ENCODE data around the gene ZDHHC21. TPM values are rescaled to one million over a fixed set of nuclear protein-coding genes. Genes with fewer than 3 reads are reported as not detected.

Gene ZDHHC21
- total and polyA plus RNA-seq, 2 experiments from 2014 or later, result 4.0 to 13.5 TPM

- Mint-ChIP-seq H3K27me3 (ENCODE audit: insufficient read depth, low read depth, poor library complexity) (peaks cover 45% of the 10 kb centered on the region), H3K36me3 (ENCODE audit: low read depth) (no peaks in the 10 kb centered on the region), H3K9me3 (no peaks in the 10 kb centered on the region), H3K27ac (no peak overlapping the region), H3K4me1 (peaks cover 29% of the 10 kb centered on the region), H3K4me3 (peak overlapping the region; percentile 57; the same call in 1 of the 3 replicates)
- peak; percentile 30 for DNase-seq (ENCODE audit: low spot score)
- Histone ChIP-seq H3F3A (replicated peaks; ENCODE audit: low read depth) (no peaks in the 10 kb centered on the region), H3K79me2 (replicated peaks; ENCODE audit: insufficient read depth) (no peaks in the 10 kb centered on the region), H4K20me1 (replicated peaks; ENCODE audit: insufficient read depth) (no peaks in the 10 kb centered on the region), H3K27me3 (ENCODE audit: insufficient read depth) (peaks cover 82% of the 10 kb centered on the region), H3K4me2 (0 out of 2 replicates have a peak overlapping the region, but pooled peaks have one; percentile 12), H2AFZ (no peak overlapping the region), H3K4me3 (no peak overlapping the region), H3K36me3 (ENCODE audit: insufficient read depth) (no peaks in the 10 kb centered on the region), H3K27ac (ENCODE audit: low read depth) (no peak overlapping the region), H3K9me2 (ENCODE audit: insufficient read depth) (no peaks in the 10 kb centered on the region), H3K4me1 (ENCODE audit: insufficient read depth) (peaks cover 15% of the 10 kb centered on the region)
- TF ChIP-seq ZNF462 (CRISPR knock-in tag; IDR thresholded peaks at IDR 0.05) (no peak), STAT1 (IDR thresholded peaks at IDR 0.05; ENCODE audit: unreplicated experiment) (no peak), EZH2phosphoT487 (IDR thresholded peaks at IDR 0.05; ENCODE audit: unreplicated experiment) (no peak), EZH2 (IDR thresholded peaks at IDR 0.05; ENCODE audit: low read depth, unreplicated experiment) (no peak), JUNB (IDR thresholded peaks at IDR 0.05; ENCODE audit: unreplicated experiment) (no peak), NANOG (IDR thresholded peaks at IDR 0.05; ENCODE audit: borderline replicate concordance) (no peak), CREB1 (CRISPR knock-in tag; IDR thresholded peaks at IDR 0.05; ENCODE audit: low read depth) (no peak), ZNF331 (CRISPR knock-in tag; IDR thresholded peaks at IDR 0.05; ENCODE audit: low read depth) (no peak), ETS1 (IDR thresholded peaks at IDR 0.05) (no peak), CTCF (conservative IDR thresholded peaks at IDR 0.05; ENCODE audit: low read depth in 2 of 2) (no peak), REST (IDR thresholded peaks at IDR 0.05; ENCODE audit: unreplicated experiment) (no peak), POLR2AphosphoS5 (IDR thresholded peaks at IDR 0.05; ENCODE audit: low read depth) (no peak)
- ATAC-seq, result no peak
These were observed 30.1 kb upstream of the ZDHHC21 start for GRCh38 chr9:14723301-14723700.
